HL-60 (cell line): ENCODE data around the gene SASH1.

ENCODE experiments used
- GABPA ChIP-seq: IDR thresholded peaks from 2 replicates; pipeline ENCODE4 v1.6.1; 2012; ENCODE audit warnings: low read depth
- POLR2AphosphoS5 ChIP-seq: IDR thresholded peaks from 2 replicates; pipeline ENCODE4 v1.6.1; 2012; ENCODE audit warnings: low read depth
- SPI1 ChIP-seq: IDR thresholded peaks from 2 replicates; pipeline ENCODE4 v1.6.1; 2012; ENCODE audit warnings: low read depth, mild to moderate bottlenecking, borderline replicate concordance
- TF ChIP-seq, protein P1 (sequence below): IDR thresholded peaks from one replicate; pipeline ENCODE4 v1.5.1; 2011; ENCODE audit warnings: low read length, control low read depth, inconsistent platforms; ENCODE audit not compliant: insufficient read depth

DNA sequence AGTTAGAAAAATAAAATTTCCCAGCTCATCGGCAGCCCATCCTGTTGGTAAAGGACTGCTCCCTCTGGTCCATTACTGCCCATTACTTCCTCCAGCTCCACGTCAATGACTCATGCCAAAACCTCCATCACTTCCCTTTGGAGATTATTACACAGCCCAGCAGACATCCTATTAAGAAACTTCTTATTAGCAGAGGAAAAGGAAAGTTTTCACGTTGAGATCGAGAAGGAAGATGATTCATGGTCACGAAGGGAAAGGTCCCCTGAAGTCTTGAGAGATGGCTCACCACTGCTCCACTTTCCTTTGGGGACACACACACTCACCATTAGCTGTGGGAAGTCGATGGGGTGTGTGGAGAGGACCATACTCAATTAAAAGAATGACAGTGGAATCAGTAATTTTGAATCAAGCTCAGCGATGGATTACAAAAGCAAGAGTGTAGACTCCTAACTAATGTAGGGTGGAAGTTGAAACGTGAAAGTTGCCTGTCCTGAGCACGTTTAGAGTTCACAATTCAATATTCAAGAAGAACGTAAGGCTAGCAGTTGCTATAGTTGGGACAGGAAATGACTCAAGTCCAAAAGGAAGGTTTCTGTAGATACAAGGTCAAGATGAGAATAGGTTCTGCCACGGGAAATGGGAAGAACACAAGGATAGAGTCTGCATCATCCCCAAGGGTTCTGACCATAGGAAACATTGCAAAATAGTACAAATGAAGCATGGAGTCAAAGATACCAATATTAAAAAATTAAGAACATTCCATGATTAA lies 21.6 kb downstream of the SASH1 start:
- TF ChIP-seq, protein P1, sequence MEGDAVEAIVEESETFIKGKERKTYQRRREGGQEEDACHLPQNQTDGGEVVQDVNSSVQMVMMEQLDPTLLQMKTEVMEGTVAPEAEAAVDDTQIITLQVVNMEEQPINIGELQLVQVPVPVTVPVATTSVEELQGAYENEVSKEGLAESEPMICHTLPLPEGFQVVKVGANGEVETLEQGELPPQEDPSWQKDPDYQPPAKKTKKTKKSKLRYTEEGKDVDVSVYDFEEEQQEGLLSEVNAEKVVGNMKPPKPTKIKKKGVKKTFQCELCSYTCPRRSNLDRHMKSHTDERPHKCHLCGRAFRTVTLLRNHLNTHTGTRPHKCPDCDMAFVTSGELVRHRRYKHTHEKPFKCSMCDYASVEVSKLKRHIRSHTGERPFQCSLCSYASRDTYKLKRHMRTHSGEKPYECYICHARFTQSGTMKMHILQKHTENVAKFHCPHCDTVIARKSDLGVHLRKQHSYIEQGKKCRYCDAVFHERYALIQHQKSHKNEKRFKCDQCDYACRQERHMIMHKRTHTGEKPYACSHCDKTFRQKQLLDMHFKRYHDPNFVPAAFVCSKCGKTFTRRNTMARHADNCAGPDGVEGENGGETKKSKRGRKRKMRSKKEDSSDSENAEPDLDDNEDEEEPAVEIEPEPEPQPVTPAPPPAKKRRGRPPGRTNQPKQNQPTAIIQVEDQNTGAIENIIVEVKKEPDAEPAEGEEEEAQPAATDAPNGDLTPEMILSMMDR = no peak
- TF ChIP-seq POLR2AphosphoS5 = no peak
- TF ChIP-seq SPI1 = no peak
- no peak for TF ChIP-seq GABPA
